K562 (cell line): Measurements from ENCODE around the gene CHRNB1. TPM values are rescaled to one million over a fixed set of nuclear protein-coding genes. Genes with fewer than 3 reads are reported as not detected.

Experiments
- ATAC-seq: fragments of 200-7000 bp; cut with Tn5 transposase; 3 replicates; pipeline ENCODE4 v1.9.1; 2020; ENCODE audit warnings: moderate library complexity
- BruUV-seq: library from RNA; stranded (reverse); fragments of 400-500 nt; replicated peaks from 2 replicates; lab custom pipeline; 2021; lab: Mats Ljungman, UMichigan
- CTCF ChIA-PET: fragments of 300-600 bp; formaldehyde crosslinking; extraction: SDS; loops from one replicate; lab custom pipeline; 2021; ENCODE audit warnings: low intra/inter-chr PET ratio; lab: Yijun Ruan, JAX
- POLR2A ChIA-PET: fragments of 300-600, 350-650 bp; sonication (Branson Sonifier 250); formaldehyde crosslinking; extraction: SDS; loops from one replicate; lab custom pipeline; 2021; ENCODE audit warnings: antibody characterized with exemption, inconsistent platforms; lab: Yijun Ruan, JAX
- DNase-seq, 4 experiments: peaks; one replicate each; pipeline versions ENCODE4 v3.0.0 to v3.0.0-alpha.2; 2011 to 2018; ENCODE audit warnings: low spot score in 3 of 4, mixed read lengths in 3 of 4; ENCODE audit errors: extremely low read depth in 1 of 4
- FAIRE-seq: peaks from 2 replicates; lab custom pipeline; 2011; peaks lifted over from hg19 to GRCh38; lab: Jason Lieb, UNC
- H2AFZ ChIP-seq: 2 replicates; pipeline ENCODE4 v1.6.0; 2011; ENCODE audit warnings: low read depth, low read length, control low read depth, inconsistent platforms
- H3K27ac ChIP-seq: fragments of 200-600 bp; 3 replicates; pipeline ENCODE4 v1.8.0; 2011; ENCODE audit warnings: low read depth, mild to moderate bottlenecking, control low read depth, inconsistent platforms, low read length, moderate library complexity, mixed read lengths; ENCODE audit errors: extremely low read depth
- H3K27me3 ChIP-seq, 2 experiments: fragments of 300-600 bp in 1 of 2; 2 replicates in 1 of 2; 3 replicates in 1 of 2; pipeline versions ENCODE4 v1.6.0 to v1.8.0; 2011; ENCODE audit warnings: inconsistent platforms in 2 of 2, low read length in 2 of 2, mild to moderate bottlenecking in 1 of 2, mixed read lengths in 1 of 2, moderate library complexity in 1 of 2; ENCODE audit not compliant: control insufficient read depth in 2 of 2, insufficient read depth in 2 of 2
- H3K36me3 ChIP-seq: fragments of 300-600 bp; 3 replicates; pipeline ENCODE4 v1.8.0; 2011; ENCODE audit warnings: mild to moderate bottlenecking, low read length, inconsistent platforms; ENCODE audit not compliant: control insufficient read depth, insufficient read depth
- H3K4me1 ChIP-seq, 2 experiments: fragments of 200-600 bp in 1 of 2; replicated peaks in 1 of 2; 2 replicates in 1 of 2; 3 replicates in 1 of 2; pipeline versions ENCODE4 v1.5.1 to v1.8.0; 2011; ENCODE audit warnings: inconsistent platforms in 2 of 2, low read length in 2 of 2, mild to moderate bottlenecking in 1 of 2, mixed read lengths in 1 of 2, moderate library complexity in 1 of 2; ENCODE audit not compliant: control insufficient read depth in 2 of 2, insufficient read depth in 2 of 2
- H3K4me2 ChIP-seq: 2 replicates; pipeline ENCODE4 v1.6.1; 2011; ENCODE audit warnings: low read length, control low read depth, inconsistent platforms, mixed read lengths; ENCODE audit not compliant: insufficient read depth
- H3K4me3 ChIP-seq: fragments of 200-600 bp; sonication (generic), shearing (Covaris generic); 2 replicates; pipeline ENCODE4 v1.5.1; 2016; ENCODE audit warnings: control low read depth, inconsistent platforms
- H3K79me2 ChIP-seq: fragments of 200-600 bp; 3 replicates; pipeline ENCODE4 v1.8.0; 2011; ENCODE audit warnings: low read length, inconsistent platforms; ENCODE audit not compliant: control insufficient read depth, insufficient read depth
- H3K9ac ChIP-seq, 2 experiments: 2 replicates each; pipeline versions ENCODE4 v1.6.0 to v1.6.1; 2011; ENCODE audit warnings: low read depth in 2 of 2, low read length in 2 of 2, control low read depth in 1 of 2, inconsistent platforms in 1 of 2, mild to moderate bottlenecking in 1 of 2, mixed read lengths in 1 of 2; ENCODE audit not compliant: insufficient read depth in 1 of 2
- H3K9me1 ChIP-seq: one replicate; pipeline ENCODE4 v1.6.0; 2011; ENCODE audit warnings: inconsistent platforms, mild to moderate bottlenecking, low read length, moderate library complexity; ENCODE audit not compliant: control insufficient read depth, insufficient read depth
- H3K9me3 ChIP-seq: replicated peaks from 2 replicates; pipeline ENCODE4 v1.5.1; 2011; ENCODE audit warnings: low read depth, low read length, inconsistent platforms; ENCODE audit not compliant: control insufficient read depth, insufficient read depth
- H4K20me1 ChIP-seq: replicated peaks from 2 replicates; pipeline ENCODE4 v1.6.1; 2011; ENCODE audit warnings: low read length, inconsistent platforms, mixed read lengths; ENCODE audit not compliant: control insufficient read depth, insufficient read depth
- ELF1 ChIP-seq: fragments of 200-800 bp; sonication (Bioruptor generic); IDR thresholded peaks from 2 replicates; pipeline ENCODE4 v1.6.1; 2016; ENCODE audit warnings: missing genetic modification characterization, missing compliant biosample characterization
- GTF2F1 ChIP-seq: IDR thresholded peaks from 2 replicates; pipeline ENCODE4 v1.6.1; 2011; ENCODE audit warnings: low read depth, low read length, improper control_type of control experiment
- KDM4B ChIP-seq, 2 experiments: fragments of 450-650 bp in 1 of 2; sonication (generic) in 1 of 2; IDR thresholded peaks; 2 replicates each; pipeline ENCODE4 v1.6.1; 2016 to 2017; ENCODE audit warnings: borderline replicate concordance in 2 of 2, antibody characterized with exemption in 1 of 2, low read depth in 1 of 2, mild to moderate bottlenecking in 1 of 2
- MAFG ChIP-seq: fragments of 450-650 bp; conservative IDR thresholded peaks from 2 replicates; pipeline ENCODE4 v1.6.1; 2016; ENCODE audit warnings: missing genetic modification characterization, missing compliant biosample characterization
- SIN3B ChIP-seq: fragments of 450-650 bp; IDR thresholded peaks from 2 replicates; pipeline ENCODE4 v1.6.1; 2017; ENCODE audit warnings: low read depth, mild to moderate bottlenecking, moderate library complexity
- ZNF121 ChIP-seq: sonication (generic); formaldehyde crosslinking; conservative IDR thresholded peaks from 2 replicates; pipeline ENCODE4 v1.8.0; 2022; ENCODE audit warnings: missing genetic modification reagents
- ZNF311 ChIP-seq: fragments of 250-450 bp; sonication (Bioruptor Pico); IDR thresholded peaks from 2 replicates; pipeline ENCODE4 v1.4.0; 2020; ENCODE audit warnings: mild to moderate bottlenecking, moderate library complexity
- ZNF324 ChIP-seq: fragments of 250-450 bp; sonication (Bioruptor Pico); IDR thresholded peaks from 2 replicates; pipeline ENCODE4 v1.4.0; 2020; ENCODE audit warnings: mild to moderate bottlenecking
- ZNF584 ChIP-seq: fragments of 200-800 bp; sonication (Bioruptor generic); IDR thresholded peaks from 2 replicates; pipeline ENCODE4 v1.6.1; 2016; ENCODE audit warnings: low read depth, mild to moderate bottlenecking, missing genetic modification characterization, missing compliant biosample characterization
- WGBS: fragments of 100-300 bp; shearing (Covaris generic); methylation state at CpG from one replicate; pipeline ENCODE4 v1.1.6; 2016; ENCODE audit warnings: low coverage, mixed read lengths; ENCODE audit not compliant: insufficient coverage; ENCODE audit errors: missing lambda C conversion rate; 5-methylcytosine and 5-hydroxymethylcytosine counted together
- in situ Hi-C: fragments of 300-500 bp; cut with MboI; formaldehyde crosslinking; loops from 4 replicates; pipeline ENCODE4 v1.15.0; 2018; ENCODE audit warnings: inconsistent platforms, mixed read lengths
- intact Hi-C: fragments of 100-400 bp; cut with micrococcal nuclease; formaldehyde crosslinking; loops from 2 replicates; pipeline ENCODE4 v1.14.2; 2022
- polyA plus RNA-seq, 8 experiments: library from polyadenylated mRNA; depleted of rRNA in 4 of 8; stranded (reverse) in 5 of 8; unstranded in 3 of 8; fragments of >200 nt; fragmentation: Nextera tagmentation in 2 of 8; fragmentation: Illumina TruSeq in 1 of 8; extraction: Ambion mirVana in 2 of 8; extraction: Trizol in 1 of 8; gene quantifications; 2 replicates each; pipeline versions ENCODE4 v1.2.1 to v1.2.3, GENCODE V29; 2011 to 2014; ENCODE audit warnings: inconsistent platforms in 1 of 8, missing spikeins in 1 of 8
- total RNA-seq, 7 experiments: library from RNA; depleted of rRNA in 6 of 7; stranded (reverse); fragments of >200 nt in 6 of 7; fragmentation: Illumina TruSeq in 2 of 7; extraction: Trizol in 2 of 7; gene quantifications; 2 replicates each; pipeline versions ENCODE4 v1.2.1 to v1.2.3, GENCODE V29; 2011 to 2021; ENCODE audit warnings: low replicate concordance in 1 of 7
- TF ChIP-seq, protein P1 (sequence below): sonication (generic); formaldehyde crosslinking; IDR thresholded peaks from 2 replicates; pipeline ENCODE4 v1.8.1; 2023; ENCODE audit warnings: mild to moderate bottlenecking, missing genetic modification reagents
- TF ChIP-seq, protein P2 (sequence below): sonication (generic); formaldehyde crosslinking; IDR thresholded peaks from 2 replicates; pipeline ENCODE4 v1.8.0; 2023; ENCODE audit warnings: mild to moderate bottlenecking, missing genetic modification reagents

Gene CHRNB1
- total and polyA plus RNA-seq, 9 of the 15 experiments (the other 6 are each of a cell fraction or from before 2014, with no cell fraction given) = 4.7 to 12.3 (median 6.8) TPM

DNA sequence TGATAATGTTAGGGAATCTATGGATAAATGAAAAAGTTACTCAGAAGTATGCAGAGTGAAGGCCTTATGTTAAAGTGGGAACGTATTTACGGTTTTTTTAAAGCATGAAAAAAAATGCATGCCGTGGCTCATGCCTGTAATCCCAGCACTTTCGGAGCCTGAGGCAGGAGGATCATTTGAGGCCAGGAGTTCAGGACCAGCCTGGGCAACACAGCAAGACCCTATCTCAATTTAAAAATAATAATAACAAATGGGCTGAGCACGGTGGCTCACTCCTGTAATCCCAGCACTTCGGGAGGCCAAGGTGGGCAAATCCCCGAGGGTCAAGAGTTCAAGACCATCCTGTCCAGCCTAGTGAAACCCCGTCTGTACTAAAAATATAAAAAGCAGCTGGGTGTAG is 45.3 kb downstream of the CHRNB1 start:
- Histone ChIP-seq H3K9me1 (no peaks in the 10 kb centered on the region), H3K4me3 (no peak overlapping the region), H3K9me3 (no peaks in the 10 kb centered on the region), H3K36me3 (peaks cover 68% of the 10 kb centered on the region; the same call in 2 of the 3 replicates), H3K4me1 (peaks cover 7 to 11% of the 10 kb centered on the region in 2 experiments; a peak in 4 of 5 replicates), H2AFZ (no peak overlapping the region), H3K27ac (no peak overlapping the region), H3K4me2 (no peak overlapping the region), H4K20me1 (peaks cover 11% of the 10 kb centered on the region; the same call in 1 of the 2 replicates), H3K9ac (no peak overlapping the region), H3K27me3 (no peaks in the 10 kb centered on the region), H3K79me2 (peaks cover 92% of the 10 kb centered on the region)
- ATAC-seq = no peak
- intact Hi-C loops = no loop called here
- no peak for FAIRE-seq
- ChIA-PET CTCF (no interaction called here), POLR2A (interaction anchor here (0.6 to 0.9 kb wide), 3 partner anchors 19 to 86 kb away, joined by 3 to 4 read pairs (median 3); partner anchors contain the start of gene TMEM256)
- TF ChIP-seq ZNF121 = peak; percentile 54
- TF ChIP-seq, protein P1, sequence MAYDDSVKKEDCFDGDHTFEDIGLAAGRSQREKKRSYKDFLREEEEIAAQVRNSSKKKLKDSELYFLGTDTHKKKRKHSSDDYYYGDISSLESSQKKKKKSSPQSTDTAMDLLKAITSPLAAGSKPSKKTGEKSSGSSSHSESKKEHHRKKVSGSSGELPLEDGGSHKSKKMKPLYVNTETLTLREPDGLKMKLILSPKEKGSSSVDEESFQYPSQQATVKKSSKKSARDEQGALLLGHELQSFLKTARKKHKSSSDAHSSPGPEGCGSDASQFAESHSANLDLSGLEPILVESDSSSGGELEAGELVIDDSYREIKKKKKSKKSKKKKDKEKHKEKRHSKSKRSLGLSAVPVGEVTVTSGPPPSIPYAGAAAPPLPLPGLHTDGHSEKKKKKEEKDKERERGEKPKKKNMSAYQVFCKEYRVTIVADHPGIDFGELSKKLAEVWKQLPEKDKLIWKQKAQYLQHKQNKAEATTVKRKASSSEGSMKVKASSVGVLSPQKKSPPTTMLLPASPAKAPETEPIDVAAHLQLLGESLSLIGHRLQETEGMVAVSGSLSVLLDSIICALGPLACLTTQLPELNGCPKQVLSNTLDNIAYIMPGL (CRISPR knock-in tag) = no peak
- TF ChIP-seq ZNF584 (CRISPR knock-in tag) = no peak
- BruUV-seq = no TSS peak
- DNase-seq = no peak
- in situ Hi-C loops = no loop called here
- 83% methylated on average over 8 of the region's 8 CpGs for WGBS

DNA sequence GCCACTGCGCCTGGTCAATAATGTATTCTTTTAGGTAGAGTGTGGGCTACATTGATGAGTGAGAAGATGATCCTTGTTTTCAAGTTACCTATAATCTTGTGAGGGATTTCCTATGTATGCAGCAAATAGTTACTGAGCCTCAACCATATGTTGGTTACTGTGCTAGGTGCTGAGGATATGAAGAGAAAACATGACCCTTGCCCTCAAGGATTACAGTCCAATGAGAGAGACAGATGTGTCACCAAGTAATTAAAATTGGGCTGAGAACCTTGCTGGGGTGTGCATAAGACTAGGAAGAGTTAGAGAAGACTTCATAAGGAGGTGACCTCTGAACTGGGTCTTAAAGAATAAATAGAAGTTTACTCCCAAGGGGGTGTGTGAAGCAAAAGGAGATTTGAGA is 46.7 kb downstream of the CHRNB1 start:
- peaks cover 85% of the 10 kb centered on the region for H3K79me2 ChIP-seq
- H3K9ac ChIP-seq = no peak overlapping the region
- no peak for FAIRE-seq
- no peak for DNase-seq
- no peak overlapping the region for H2AFZ ChIP-seq
- peaks cover 7 to 8% of the 10 kb centered on the region in 2 experiments; a peak in 4 of 5 replicates for H3K4me1 ChIP-seq
- H3K9me3 ChIP-seq = no peaks in the 10 kb centered on the region
- no peak for ATAC-seq
- intact Hi-C loops (no loop called here), in situ Hi-C loops (no loop called here)
- no peaks in the 10 kb centered on the region for H3K27me3 ChIP-seq
- CTCF ChIA-PET = no interaction called here
- peaks cover 77% of the 10 kb centered on the region for H3K36me3 ChIP-seq
- H3K27ac ChIP-seq = no peak overlapping the region
- no TSS peak for BruUV-seq
- H3K4me3 ChIP-seq = no peak overlapping the region
- peaks cover 16% of the 10 kb centered on the region; the same call in 1 of the 2 replicates for H4K20me1 ChIP-seq
- no peaks in the 10 kb centered on the region for H3K9me1 ChIP-seq
- POLR2A ChIA-PET = no interaction called here
- no peak overlapping the region for H3K4me2 ChIP-seq
- 86% methylated on average over 1 of the region's 1 CpG for WGBS
- no peak for TF ChIP-seq ELF1 (tag)
- no peak for TF ChIP-seq KDM4B (IDR thresholded peaks at IDR 0.05; ENCODE audit: borderline replicate concordance in 2 of 2, low read depth in 1 of 2)
- TF ChIP-seq, protein P2, sequence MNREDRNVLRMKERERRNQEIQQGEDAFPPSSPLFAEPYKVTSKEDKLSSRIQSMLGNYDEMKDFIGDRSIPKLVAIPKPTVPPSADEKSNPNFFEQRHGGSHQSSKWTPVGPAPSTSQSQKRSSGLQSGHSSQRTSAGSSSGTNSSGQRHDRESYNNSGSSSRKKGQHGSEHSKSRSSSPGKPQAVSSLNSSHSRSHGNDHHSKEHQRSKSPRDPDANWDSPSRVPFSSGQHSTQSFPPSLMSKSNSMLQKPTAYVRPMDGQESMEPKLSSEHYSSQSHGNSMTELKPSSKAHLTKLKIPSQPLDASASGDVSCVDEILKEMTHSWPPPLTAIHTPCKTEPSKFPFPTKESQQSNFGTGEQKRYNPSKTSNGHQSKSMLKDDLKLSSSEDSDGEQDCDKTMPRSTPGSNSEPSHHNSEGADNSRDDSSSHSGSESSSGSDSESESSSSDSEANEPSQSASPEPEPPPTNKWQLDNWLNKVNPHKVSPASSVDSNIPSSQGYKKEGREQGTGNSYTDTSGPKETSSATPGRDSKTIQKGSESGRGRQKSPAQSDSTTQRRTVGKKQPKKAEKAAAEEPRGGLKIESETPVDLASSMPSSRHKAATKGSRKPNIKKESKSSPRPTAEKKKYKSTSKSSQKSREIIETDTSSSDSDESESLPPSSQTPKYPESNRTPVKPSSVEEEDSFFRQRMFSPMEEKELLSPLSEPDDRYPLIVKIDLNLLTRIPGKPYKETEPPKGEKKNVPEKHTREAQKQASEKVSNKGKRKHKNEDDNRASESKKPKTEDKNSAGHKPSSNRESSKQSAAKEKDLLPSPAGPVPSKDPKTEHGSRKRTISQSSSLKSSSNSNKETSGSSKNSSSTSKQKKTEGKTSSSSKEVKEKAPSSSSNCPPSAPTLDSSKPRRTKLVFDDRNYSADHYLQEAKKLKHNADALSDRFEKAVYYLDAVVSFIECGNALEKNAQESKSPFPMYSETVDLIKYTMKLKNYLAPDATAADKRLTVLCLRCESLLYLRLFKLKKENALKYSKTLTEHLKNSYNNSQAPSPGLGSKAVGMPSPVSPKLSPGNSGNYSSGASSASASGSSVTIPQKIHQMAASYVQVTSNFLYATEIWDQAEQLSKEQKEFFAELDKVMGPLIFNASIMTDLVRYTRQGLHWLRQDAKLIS (CRISPR knock-in tag) = no peak
- TF ChIP-seq ZNF324 (CRISPR knock-in tag) = no peak
- no peak for TF ChIP-seq MAFG (tag)
- no peak for TF ChIP-seq ZNF311 (CRISPR knock-in tag)
- TF ChIP-seq GTF2F1 = no peak
- no peak for TF ChIP-seq SIN3B
